Ecto neural progenitor cell (in vitro differentiated cells): ENCODE data around the gene ARL10.
"Not testable (repeated sequence)": the region's sequence is repeated elsewhere in the genome, so short reads cannot be mapped to it uniquely, and the experiment has no call there.

Source experiments
- DNase-seq: peaks from one replicate; pipeline ENCODE4 v3.0.0-alpha.2; 2018; ENCODE audit warnings: low spot score

The ARL10 gene

DNA sequence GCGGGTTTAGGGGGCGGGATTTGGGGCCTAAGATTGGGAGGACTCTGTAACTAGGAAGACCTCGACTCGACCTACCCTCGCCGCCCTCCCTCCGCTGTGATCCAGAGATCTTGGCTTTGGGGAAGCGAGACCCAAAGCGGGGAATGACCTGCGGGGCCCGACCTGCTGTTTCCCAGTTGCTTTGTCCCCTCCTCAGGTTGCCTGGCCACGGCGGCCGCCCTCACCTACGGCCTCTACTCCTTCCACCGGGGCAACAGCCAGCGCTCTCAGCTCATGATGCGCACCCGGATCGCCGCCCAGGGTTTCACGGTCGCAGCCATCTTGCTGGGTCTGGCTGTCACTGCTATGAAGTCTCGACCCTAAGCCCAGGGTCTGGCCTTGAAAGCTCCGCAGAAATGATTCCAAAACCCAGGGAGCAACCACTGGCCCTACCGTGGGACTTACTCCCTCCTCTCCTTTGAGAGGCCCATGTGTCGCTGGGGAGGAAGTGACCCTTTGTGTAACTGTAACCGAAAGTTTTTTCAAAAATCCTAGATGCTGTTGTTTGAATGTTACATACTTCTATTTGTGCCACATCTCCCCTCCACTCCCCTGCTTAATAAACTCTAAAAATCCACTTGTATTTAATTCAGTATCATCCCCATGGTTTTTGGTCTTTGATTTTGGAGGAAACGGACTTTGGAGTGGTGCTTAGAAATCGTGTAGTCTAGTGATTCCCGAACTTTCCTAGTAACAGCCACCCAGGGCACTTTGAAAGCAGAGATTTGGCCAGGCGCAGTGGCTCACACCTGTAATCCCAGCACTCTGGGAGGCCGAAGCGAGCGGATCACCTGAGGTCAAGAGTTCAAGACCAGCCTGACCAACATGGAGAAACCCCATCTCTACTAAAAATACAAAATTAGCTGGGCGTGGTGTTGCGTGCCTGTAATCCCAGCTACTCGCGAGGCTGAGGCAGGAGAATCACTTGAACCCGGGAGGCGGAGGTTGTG lies 24.1 kb downstream of the ARL10 start:
- DNase-seq = no peak

DNA sequence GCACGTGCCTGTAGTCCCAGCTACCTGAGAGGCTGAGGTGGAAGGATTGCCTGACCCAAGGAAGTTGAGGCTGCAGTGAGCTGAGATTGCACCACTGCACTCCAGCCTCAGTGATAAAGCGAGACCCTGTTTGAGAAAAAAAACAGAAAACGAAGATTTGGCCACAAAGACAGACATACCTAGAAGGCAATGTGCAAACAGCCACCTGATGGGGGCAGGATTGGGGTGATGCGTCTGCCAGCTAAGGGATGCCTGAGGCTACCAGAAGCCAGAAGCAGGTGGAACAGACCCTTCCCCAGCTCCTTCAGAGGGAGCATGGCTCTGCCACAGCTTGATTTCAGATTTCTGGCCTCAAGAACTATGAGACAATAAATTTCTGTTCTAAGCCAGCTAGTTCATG lies 26.2 kb downstream of the ARL10 start:
- no peak for DNase-seq

DNA sequence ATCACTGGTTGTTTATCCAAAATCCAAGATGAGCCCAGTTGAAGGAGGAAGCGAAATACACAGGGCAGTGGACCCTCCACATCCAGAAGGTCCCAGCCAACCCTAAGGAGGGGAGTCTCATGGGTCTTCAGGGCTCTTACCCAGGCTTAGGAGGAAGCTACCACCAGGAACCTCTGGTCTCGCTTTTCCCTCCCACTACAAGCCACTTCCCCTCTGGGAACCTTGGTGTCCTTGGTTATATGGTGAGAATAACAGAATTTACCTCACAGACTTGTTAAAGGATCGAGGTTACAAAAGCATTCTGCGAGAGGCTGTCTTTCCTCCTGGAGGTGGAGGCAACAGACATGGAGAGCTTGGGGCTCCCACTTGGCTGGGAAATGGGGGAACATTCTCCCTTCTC lies 26.7 kb downstream of the ARL10 start:
- no peak for DNase-seq

DNA sequence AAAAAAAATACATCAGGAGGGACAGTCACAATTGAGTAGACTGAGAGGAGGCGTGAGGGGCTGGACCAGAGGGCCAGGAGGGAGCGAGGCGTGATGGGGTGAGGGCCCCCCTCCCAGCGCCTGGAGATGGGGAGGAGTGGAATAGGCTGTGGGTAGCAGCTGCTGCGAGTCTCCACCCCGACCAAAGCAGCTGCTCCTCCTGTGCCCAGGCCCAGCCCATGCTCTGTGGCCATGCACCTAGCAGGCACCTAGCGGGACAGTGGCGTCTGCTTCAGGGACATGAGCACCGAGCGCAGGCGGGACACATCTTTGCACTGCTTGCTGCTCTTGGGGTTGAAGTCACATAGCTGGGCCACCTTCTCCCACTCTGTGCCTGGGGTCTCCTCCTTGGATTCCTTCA lies 27.2 kb downstream of the ARL10 start:
- no peak for DNase-seq

DNA sequence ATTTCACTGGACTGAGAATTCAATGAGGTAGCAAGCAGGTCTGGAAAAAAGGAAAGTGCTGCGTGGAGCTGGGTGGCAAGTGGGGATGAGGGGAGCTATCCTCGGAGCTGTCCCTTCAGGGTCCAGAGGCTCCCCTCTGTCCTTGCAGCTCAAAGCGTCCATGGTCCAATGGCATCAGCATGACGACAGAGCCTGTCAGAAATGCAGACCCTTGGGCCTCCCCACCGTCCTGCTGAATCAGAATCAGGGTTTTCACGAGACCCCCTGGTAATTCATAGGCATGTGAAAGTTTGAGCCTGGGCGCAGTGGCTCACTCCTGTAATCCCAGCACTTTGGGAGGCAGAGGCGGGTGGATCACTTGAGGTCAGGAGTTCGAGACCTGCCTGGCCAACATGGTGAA lies 28.8 kb downstream of the ARL10 start:
- no peak for DNase-seq

DNA sequence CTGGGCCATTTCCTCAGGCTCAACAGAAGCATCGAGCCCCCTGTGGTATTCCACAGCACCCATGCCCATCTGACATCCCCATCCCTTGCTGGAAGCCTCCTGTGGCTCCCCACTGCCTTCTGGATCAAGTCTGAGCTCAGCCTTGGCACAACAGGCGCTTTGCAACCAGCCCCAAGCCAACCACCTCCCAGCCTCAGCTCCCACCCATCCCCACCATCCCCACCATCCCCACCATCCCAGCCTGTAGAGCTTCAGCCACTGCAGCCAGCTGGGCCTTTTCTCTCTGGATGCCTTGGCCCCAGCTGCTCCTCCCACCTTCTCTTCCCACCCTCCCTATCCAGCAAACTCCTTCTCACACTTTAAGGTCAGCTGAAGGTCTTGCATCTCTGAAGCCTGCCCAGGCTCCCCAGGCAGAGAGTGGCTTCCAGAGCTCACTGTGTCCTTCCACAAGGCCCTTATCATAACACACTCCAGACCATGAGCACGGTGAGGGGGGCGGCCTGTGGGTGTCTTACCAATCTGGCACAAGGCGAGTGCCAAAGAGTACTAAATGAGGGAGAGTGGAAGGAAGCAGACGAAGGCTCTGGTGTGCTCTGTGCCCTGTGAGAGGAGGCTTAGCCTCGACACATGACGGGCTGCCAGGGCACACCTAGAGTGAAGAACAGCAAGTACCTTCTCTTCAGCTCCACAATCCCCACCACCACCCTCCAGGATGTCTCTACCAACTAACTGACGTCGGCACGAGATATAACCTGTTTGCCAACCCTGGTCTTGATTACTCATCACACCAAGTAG lies 29.8 kb downstream of the ARL10 start:
- no peak for DNase-seq

DNA sequence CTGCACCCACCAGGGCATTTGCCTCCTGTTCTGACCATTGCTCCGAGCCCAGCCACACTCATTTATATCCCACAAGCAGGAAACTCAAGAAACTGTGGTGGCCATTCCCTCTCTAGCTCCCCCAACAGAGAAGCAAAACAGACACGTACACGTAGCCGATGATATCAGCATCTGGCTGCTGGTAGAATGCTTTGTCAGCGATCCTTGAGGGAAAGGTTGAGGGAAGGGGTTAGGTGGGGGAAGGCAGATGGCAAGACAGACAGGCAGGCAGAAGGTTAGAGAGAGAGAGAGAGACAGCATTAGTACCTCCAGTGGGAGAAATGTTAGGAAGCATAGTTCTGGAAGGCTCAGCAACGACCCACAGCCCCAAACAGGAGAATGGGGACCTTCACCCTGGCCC lies 31.0 kb downstream of the ARL10 start:
- no peak for DNase-seq

DNA sequence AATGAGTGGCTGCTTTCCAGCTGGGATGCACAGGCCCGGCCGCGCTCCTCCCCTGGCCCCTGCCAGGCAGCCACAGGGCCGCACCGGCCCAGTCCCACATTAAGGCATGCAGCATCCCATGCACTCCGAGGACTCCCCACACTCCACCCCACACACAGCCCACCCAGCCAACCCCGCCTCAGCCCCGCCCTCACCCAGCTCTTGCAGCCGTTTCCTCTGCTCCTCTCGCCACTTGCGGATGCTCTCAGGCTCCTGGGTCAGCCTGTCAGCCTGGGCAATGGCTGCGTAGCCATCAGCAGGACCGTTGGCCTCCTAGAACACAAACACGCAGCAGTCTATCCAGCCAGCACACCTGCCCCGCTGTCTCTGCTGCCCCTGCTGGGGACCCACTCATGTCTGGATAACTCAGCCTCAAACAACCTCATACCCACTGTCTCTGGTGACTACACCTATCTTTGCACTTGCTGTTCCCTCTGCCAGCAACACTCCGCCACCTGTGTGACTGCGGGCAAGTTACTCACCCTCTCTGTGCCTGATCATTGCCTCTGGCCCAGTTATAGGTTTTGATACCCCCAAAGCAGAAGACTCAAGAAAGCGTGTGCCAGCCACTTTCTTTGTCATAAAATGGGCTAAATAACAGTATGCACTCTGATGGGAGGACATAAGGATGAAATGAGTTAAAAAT lies 32.6 kb downstream of the ARL10 start:
- DNase-seq = no peak

DNA sequence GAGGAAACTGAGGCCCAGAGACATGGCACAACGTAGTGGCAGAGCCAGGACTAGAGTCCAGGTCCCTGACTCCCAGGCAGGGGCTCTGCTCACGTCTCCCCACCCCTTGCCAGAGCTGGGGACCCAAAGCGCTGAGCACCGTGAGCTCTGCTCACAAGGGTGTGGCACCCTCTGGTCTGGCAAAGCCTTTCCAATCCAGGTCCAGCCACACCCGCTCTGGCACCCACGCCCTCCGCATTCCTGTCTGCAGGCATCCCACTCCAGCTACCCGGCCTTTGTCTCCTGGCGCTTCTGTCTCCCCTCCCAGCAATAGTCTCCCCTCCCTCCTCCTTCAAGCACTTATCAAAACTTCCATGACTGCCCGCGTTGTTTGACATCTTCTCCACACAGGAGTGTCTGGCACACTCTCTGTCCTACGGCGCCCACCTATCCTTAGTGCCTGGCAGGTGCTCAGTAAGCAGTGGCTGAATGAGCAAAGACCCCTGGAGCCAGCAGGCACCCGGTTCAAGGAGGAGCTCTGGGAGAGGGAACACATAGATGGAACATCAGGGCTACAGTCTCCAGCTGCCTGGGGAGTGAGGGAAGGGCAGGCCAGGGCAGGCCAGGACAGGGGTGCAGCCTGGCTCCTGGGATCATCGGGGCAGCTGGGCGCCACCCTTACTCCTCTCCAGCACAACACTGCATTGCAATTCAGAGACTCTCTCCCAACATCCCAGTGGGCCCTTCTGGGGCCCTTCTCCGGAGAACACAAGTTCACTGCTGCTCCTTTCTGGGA lies 35.3 kb downstream of the ARL10 start:
- DNase-seq = no peak

DNA sequence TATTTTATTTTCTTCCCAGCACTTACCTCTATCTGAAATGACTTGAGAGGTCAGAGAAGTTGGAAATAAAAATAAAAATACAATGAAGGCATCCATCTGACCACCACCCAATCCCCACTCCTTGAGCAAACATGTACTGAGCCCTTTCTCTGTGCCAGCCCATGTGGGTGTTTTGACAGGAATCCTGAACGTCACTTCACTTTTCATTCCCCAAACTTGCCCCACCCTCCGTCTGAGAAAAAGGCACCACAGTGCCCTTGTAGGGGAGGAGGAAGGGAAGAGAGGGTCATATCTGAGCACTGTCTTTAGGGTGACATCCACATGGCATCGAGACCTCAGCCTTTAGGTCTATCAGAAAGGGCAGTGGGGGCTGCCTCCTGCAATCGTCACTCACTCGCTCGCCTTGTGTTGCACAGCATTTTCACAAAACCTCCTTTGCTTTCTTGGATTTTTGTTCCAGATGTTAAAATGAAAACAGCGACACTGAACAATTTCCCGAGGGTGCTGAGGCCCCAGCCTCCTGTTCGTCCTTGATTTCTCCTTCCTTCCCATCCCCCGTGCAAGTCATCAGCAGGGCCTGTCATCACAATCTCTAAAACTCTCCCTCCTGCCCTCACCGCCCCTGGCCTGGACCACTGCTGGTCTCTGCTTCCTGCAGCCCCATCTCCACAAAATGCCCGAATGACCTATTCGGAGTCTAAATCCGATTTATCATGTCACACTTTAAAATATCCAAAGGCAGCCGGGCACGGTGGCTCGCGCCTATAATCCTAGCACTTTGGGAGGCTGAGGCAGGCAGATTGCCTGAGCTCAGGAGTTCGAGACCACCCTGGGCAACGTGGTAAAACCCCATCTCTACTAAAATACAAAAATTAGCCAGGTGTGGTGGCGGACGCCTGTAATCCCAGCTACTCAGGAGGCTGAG lies 36.3 kb downstream of the ARL10 start:
- no peak for DNase-seq

DNA sequence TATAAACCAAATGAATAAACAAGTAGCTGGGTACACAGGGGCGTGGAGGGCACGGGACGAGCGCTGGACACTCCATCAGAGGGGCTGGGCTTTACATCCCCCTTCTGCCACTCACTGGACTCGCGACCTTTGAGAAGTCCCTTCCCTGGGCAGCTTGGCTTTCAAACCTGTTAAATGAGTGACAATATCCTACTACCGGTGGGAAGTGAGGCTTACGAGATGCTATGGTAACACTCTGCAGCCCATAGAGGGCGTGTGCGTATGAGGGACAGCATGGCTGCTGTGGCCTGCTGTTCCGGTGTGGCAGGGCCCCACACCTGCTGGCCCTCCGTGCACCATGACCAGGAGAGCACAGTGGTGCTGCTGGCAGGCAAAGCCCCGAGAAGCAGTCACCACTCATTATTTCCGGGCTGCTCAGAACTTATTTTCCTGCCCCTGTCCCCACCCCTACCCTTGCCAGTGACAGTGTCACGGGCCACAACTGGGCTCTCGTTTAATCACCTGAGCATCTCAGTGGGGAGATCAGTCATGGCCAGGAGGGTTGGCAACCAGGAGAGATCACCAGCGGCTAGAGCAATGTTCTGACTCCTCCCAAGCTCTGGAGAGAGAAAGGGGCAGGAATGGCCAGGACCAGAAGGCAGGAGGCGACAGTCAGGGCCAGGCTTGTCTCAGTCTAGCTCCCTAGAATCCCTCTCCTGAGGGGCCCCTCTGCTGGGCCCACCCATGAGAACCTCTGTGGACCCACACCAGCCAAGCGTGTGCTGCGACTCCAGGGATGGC lies 40.6 kb downstream of the ARL10 start:
- no peak for DNase-seq

DNA sequence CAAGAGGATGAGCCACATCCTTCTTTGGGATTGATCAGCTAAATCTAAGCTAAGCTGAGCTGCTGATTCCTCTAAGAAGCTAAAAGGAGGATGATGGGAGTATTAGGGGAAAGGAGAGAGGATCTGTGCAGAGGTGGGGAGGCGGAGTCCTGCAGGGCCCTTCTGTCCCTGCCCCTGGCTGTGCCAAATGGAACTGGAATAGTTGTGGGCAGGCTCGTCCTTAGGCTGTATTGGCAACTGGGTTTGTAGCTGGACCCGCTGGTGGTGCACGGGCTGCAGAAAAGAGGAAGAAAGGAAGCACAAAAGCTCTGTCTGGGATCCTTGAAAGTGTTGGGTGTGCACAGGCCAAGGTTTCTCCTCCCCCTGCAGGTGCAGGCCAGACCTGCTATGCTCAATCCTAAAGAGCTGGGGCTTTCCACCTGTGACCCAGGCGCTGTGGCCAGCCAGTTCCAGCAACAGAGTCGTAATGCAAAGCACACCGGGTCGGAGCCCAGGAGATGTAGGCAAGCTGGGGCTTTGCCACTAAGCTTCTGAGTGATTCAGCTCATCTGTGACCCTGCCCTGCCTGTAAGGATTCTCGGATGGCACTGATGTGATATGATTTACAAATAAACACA lies 41.3 kb downstream of the ARL10 start:
- DNase-seq = no peak

DNA sequence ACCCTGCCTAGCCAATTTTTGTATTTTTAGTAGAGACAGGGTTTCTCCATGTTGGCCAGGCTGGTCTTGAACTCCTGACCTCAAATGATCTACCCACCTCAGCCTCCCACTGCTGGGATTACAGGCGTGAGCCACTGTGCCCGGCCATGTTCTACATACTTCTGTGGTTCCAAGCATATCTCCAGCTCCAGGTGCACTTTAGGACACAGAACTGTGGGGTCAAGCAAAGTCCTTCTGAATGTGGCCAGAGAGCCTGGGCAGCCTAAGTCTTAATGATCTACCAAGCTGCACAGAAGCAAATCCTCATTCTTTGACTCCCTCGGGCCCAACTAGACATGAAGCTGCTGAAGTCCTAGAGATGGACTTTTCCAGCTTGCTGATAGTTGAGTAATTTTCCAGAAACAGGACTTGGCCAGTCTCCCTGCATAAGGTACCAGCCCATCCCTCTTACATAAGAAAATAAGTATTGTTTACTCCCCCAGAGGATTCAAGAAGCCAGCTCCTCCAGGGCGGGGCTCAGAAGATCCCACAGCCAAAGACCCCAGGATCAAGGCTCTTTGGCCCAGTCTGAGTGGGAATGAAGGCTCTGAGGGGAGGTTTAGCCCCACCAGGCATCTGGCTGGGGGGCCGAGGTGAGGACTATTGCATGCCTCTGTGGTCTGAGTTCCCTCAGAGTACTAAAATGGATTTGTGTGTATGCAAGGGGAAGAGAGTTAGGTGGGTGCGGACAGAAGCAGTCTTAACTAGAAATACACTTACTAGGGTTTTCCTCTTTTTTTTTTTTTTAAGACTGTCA lies 42.4 kb downstream of the ARL10 start:
- DNase-seq = no peak

DNA sequence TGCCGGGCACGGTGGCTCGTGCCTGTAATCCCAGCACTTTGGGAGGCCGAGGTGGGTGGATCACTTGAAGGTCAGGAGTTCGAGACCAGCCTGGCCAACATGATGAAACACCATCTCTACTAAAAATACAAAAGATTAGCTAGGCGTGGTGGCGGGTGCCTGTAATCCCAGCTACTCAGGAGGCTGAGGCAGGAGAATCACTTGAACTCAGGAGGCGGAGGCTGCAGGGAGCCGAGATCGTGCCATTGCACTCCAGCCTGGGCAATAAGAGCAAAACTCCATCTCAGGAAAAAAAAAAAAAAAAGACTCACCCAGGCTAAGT lies 42.9 kb downstream of the ARL10 start:
- DNase-seq = not testable (repeated sequence)

DNA sequence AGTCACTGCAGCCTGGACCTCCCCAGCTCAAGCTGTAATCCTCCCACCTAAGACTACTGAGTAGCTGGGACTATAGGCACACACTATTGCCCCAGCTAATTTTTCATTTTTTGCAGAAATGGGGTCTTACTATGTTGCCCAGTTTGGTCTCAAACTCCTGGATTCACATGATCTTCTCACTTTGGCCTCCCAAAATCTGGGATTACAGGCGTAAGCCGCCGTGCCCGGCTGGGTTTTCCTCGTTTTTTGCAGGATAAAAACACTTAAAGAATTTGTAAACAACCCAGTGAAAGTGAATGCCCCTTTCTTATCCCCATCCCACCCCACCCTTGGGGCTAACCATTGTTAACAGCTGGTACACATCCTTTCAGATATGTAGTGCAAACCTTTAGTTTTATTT lies 43.3 kb downstream of the ARL10 start:
- no peak for DNase-seq

DNA sequence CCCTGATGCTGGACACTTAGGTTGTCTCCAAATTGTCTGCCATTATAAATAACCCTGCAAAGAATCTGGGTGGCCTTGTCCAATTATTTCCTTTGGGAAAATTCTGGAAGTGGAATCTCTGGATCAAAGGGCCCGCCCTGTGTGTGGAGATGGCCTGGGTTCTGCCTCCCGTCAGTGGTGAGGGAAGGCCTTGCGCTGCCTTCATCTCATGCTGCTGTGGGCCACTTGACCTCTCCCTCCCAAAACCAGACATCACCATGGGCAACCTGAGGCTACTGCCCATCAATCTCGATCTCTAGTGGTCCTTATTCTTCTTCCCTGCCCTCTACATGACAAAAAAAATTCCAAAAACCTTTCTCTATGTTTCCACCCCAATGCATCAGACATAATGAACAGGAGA lies 44.5 kb downstream of the ARL10 start:
- DNase-seq = no peak

DNA sequence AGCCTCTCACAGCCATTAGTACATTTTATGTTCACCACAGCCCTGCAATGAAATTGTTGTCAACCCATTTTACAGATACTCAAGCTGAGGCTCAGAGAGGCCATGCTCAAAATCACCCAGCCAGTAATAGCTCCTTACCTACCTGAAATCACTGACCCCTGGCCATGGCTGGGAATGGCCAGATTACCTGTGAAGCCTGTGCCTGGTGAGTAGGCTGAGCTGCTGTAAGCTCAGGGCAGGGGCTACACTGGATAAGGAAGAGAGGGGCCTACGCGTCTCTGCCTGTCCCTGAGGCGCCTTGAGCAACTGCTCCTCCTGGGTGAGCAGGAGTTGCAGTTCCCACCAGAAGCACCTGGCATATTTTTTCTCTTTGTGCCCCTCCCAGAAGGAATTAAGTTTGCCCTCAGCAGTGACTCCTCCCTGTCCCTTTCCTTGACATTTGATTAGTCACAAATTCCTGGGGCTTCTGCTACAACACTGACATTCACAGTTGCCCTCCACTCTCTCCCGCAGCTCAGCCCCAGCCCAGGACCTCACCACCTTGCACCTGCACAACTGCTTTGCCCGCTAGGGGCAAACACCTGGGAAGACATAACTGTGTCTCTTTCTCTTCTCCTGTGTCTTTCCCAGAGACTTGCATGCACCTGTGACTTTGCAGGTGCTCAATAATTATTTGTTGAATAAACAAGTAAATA lies 45.3 kb downstream of the ARL10 start:
- DNase-seq = no peak
